HG03354 (cell line): ENCODE results near the gene MESP2.
"Not testable (repeated sequence)": the region's sequence is repeated elsewhere in the genome, so short reads cannot be mapped to it uniquely, and the experiment has no call there.

Experiments
- ATAC-seq: cut with Tn5 transposase; IDR thresholded peaks from one replicate; pipeline ENCODE4 v1.9.1; 2021; ENCODE audit warnings: mild to moderate bottlenecking; ENCODE audit not compliant: unreplicated experiment, poor library complexity, severe bottlenecking

Gene MESP2

GRCh38 chr15:89777073-89777751, 1.1 kb downstream of the MESP2 start:
- ATAC-seq = no peak

GRCh38 chr15:89777782-89778380, 1.7 kb downstream of the MESP2 start:
- no peak for ATAC-seq

- no peak for ATAC-seq
Observed at GRCh38 chr15:89778861-89779260, 2.7 kb downstream of the MESP2 start.

- ATAC-seq = no peak
Observed at GRCh38 chr15:89780601-89781000, 4.5 kb downstream of the MESP2 start.

- ATAC-seq = no peak
Observed at GRCh38 chr15:89781055-89781454, 4.9 kb downstream of the MESP2 start.

- ATAC-seq = no peak
Observed at GRCh38 chr15:89781891-89782618, 5.9 kb downstream of the MESP2 start.

GRCh38 chr15:89782619-89782950, 6.5 kb downstream of the MESP2 start:
- not testable (repeated sequence) for ATAC-seq

- no peak for ATAC-seq
Observed at GRCh38 chr15:89783111-89783860, 7.2 kb downstream of the MESP2 start.

GRCh38 chr15:89783861-89784685, 7.9 kb downstream of the MESP2 start:
- no peak for ATAC-seq

- ATAC-seq = no peak
Observed at GRCh38 chr15:89784686-89784960, 8.5 kb downstream of the MESP2 start.

- no peak for ATAC-seq
Observed at GRCh38 chr15:89785064-89785773, 9.1 kb downstream of the MESP2 start.

GRCh38 chr15:89785774-89786140, 9.6 kb downstream of the MESP2 start:
- ATAC-seq = no peak

- ATAC-seq = no peak
Observed at GRCh38 chr15:89787944-89788343, 11.8 kb downstream of the MESP2 start.

- ATAC-seq = not testable (repeated sequence)
Observed at GRCh38 chr15:89788585-89788984, 12.5 kb downstream of the MESP2 start.

- ATAC-seq = no peak
Observed at GRCh38 chr15:89790206-89790605, 14.1 kb downstream of the MESP2 start.

GRCh38 chr15:89790661-89791060, 14.5 kb downstream of the MESP2 start:
- no peak for ATAC-seq

GRCh38 chr15:89792106-89792805, 16.1 kb downstream of the MESP2 start:
- ATAC-seq = no peak

GRCh38 chr15:89794627-89795241, 18.6 kb downstream of the MESP2 start:
- no peak for ATAC-seq
